K562 (cell line): Measurements from ENCODE around the gene RER1. TPM values are rescaled to one million over a fixed set of nuclear protein-coding genes. Genes with fewer than 3 reads are reported as not detected.

ENCODE experiments used
- ATAC-seq: fragments of 200-7000 bp; cut with Tn5 transposase; 3 replicates; pipeline ENCODE4 v1.9.1; 2020; ENCODE audit warnings: moderate library complexity
- BruUV-seq: library from RNA; stranded (reverse); fragments of 400-500 nt; replicated peaks from 2 replicates; lab custom pipeline; 2021; lab: Mats Ljungman, UMichigan
- CTCF ChIA-PET: fragments of 300-600 bp; formaldehyde crosslinking; extraction: SDS; loops from one replicate; lab custom pipeline; 2021; ENCODE audit warnings: low intra/inter-chr PET ratio; lab: Yijun Ruan, JAX
- POLR2A ChIA-PET: fragments of 300-600, 350-650 bp; sonication (Branson Sonifier 250); formaldehyde crosslinking; extraction: SDS; loops from one replicate; lab custom pipeline; 2021; ENCODE audit warnings: antibody characterized with exemption, inconsistent platforms; lab: Yijun Ruan, JAX
- DNase-seq, 4 experiments: peaks; one replicate each; pipeline versions ENCODE4 v3.0.0 to v3.0.0-alpha.2; 2011 to 2018; ENCODE audit warnings: low spot score in 3 of 4, mixed read lengths in 3 of 4; ENCODE audit errors: extremely low read depth in 1 of 4
- FAIRE-seq: peaks from 2 replicates; lab custom pipeline; 2011; peaks lifted over from hg19 to GRCh38; lab: Jason Lieb, UNC
- H2AFZ ChIP-seq: 2 replicates; pipeline ENCODE4 v1.6.0; 2011; ENCODE audit warnings: low read depth, low read length, control low read depth, inconsistent platforms
- H3K27ac ChIP-seq: fragments of 200-600 bp; 3 replicates; pipeline ENCODE4 v1.8.0; 2011; ENCODE audit warnings: low read depth, mild to moderate bottlenecking, control low read depth, inconsistent platforms, low read length, moderate library complexity, mixed read lengths; ENCODE audit errors: extremely low read depth
- H3K27me3 ChIP-seq, 2 experiments: fragments of 300-600 bp in 1 of 2; 2 replicates in 1 of 2; 3 replicates in 1 of 2; pipeline versions ENCODE4 v1.6.0 to v1.8.0; 2011; ENCODE audit warnings: inconsistent platforms in 2 of 2, low read length in 2 of 2, mild to moderate bottlenecking in 1 of 2, mixed read lengths in 1 of 2, moderate library complexity in 1 of 2; ENCODE audit not compliant: control insufficient read depth in 2 of 2, insufficient read depth in 2 of 2
- H3K36me3 ChIP-seq: fragments of 300-600 bp; 3 replicates; pipeline ENCODE4 v1.8.0; 2011; ENCODE audit warnings: mild to moderate bottlenecking, low read length, inconsistent platforms; ENCODE audit not compliant: control insufficient read depth, insufficient read depth
- H3K4me1 ChIP-seq, 2 experiments: fragments of 200-600 bp in 1 of 2; replicated peaks in 1 of 2; 2 replicates in 1 of 2; 3 replicates in 1 of 2; pipeline versions ENCODE4 v1.5.1 to v1.8.0; 2011; ENCODE audit warnings: inconsistent platforms in 2 of 2, low read length in 2 of 2, mild to moderate bottlenecking in 1 of 2, mixed read lengths in 1 of 2, moderate library complexity in 1 of 2; ENCODE audit not compliant: control insufficient read depth in 2 of 2, insufficient read depth in 2 of 2
- H3K4me2 ChIP-seq: 2 replicates; pipeline ENCODE4 v1.6.1; 2011; ENCODE audit warnings: low read length, control low read depth, inconsistent platforms, mixed read lengths; ENCODE audit not compliant: insufficient read depth
- H3K4me3 ChIP-seq: fragments of 200-600 bp; sonication (generic), shearing (Covaris generic); 2 replicates; pipeline ENCODE4 v1.5.1; 2016; ENCODE audit warnings: control low read depth, inconsistent platforms
- H3K79me2 ChIP-seq: fragments of 200-600 bp; 3 replicates; pipeline ENCODE4 v1.8.0; 2011; ENCODE audit warnings: low read length, inconsistent platforms; ENCODE audit not compliant: control insufficient read depth, insufficient read depth
- H3K9ac ChIP-seq, 2 experiments: 2 replicates each; pipeline versions ENCODE4 v1.6.0 to v1.6.1; 2011; ENCODE audit warnings: low read depth in 2 of 2, low read length in 2 of 2, control low read depth in 1 of 2, inconsistent platforms in 1 of 2, mild to moderate bottlenecking in 1 of 2, mixed read lengths in 1 of 2; ENCODE audit not compliant: insufficient read depth in 1 of 2
- H3K9me1 ChIP-seq: one replicate; pipeline ENCODE4 v1.6.0; 2011; ENCODE audit warnings: inconsistent platforms, mild to moderate bottlenecking, low read length, moderate library complexity; ENCODE audit not compliant: control insufficient read depth, insufficient read depth
- H3K9me3 ChIP-seq: replicated peaks from 2 replicates; pipeline ENCODE4 v1.5.1; 2011; ENCODE audit warnings: low read depth, low read length, inconsistent platforms; ENCODE audit not compliant: control insufficient read depth, insufficient read depth
- H4K20me1 ChIP-seq: replicated peaks from 2 replicates; pipeline ENCODE4 v1.6.1; 2011; ENCODE audit warnings: low read length, inconsistent platforms, mixed read lengths; ENCODE audit not compliant: control insufficient read depth, insufficient read depth
- FOXJ3 ChIP-seq: sonication (generic); formaldehyde crosslinking; IDR thresholded peaks from 2 replicates; pipeline ENCODE4 v1.4.0; 2020; ENCODE audit warnings: mild to moderate bottlenecking, missing genetic modification reagents
- NFYB ChIP-seq: IDR thresholded peaks from 2 replicates; pipeline ENCODE4 v1.6.1; 2011; ENCODE audit warnings: mild to moderate bottlenecking, moderate library complexity; ENCODE audit not compliant: insufficient read length; ENCODE audit errors: extremely low read depth
- POLR2G ChIP-seq: fragments of 200-400 bp; formaldehyde crosslinking; IDR thresholded peaks from 2 replicates; pipeline ENCODE4 v1.6.1; 2017; ENCODE audit warnings: low read depth, mild to moderate bottlenecking, antibody characterized with exemption, low read length, moderate library complexity
- RBM14 ChIP-seq: fragments of 200-400 bp; formaldehyde crosslinking; IDR thresholded peaks from 2 replicates; pipeline ENCODE4 v1.6.1; 2018; ENCODE audit warnings: low read depth, mild to moderate bottlenecking, low read length, moderate library complexity, borderline replicate concordance; ENCODE audit not compliant: insufficient read depth
- SMARCA4 ChIP-seq: fragments of 450-650 bp; IDR thresholded peaks from 2 replicates; pipeline ENCODE4 v1.6.1; 2016
- TAF15 ChIP-seq: fragments of 200-400 bp; formaldehyde crosslinking; IDR thresholded peaks from 2 replicates; pipeline ENCODE4 v1.6.1; 2017; ENCODE audit warnings: mild to moderate bottlenecking, low read depth, low read length, moderate library complexity
- WGBS: fragments of 100-300 bp; shearing (Covaris generic); methylation state at CpG from one replicate; pipeline ENCODE4 v1.1.6; 2016; ENCODE audit warnings: low coverage, mixed read lengths; ENCODE audit not compliant: insufficient coverage; ENCODE audit errors: missing lambda C conversion rate; 5-methylcytosine and 5-hydroxymethylcytosine counted together
- in situ Hi-C: fragments of 300-500 bp; cut with MboI; formaldehyde crosslinking; loops from 4 replicates; pipeline ENCODE4 v1.15.0; 2018; ENCODE audit warnings: inconsistent platforms, mixed read lengths
- intact Hi-C: fragments of 100-400 bp; cut with micrococcal nuclease; formaldehyde crosslinking; loops from 2 replicates; pipeline ENCODE4 v1.14.2; 2022
- polyA plus RNA-seq, 8 experiments: library from polyadenylated mRNA; depleted of rRNA in 4 of 8; stranded (reverse) in 5 of 8; unstranded in 3 of 8; fragments of >200 nt; fragmentation: Nextera tagmentation in 2 of 8; fragmentation: Illumina TruSeq in 1 of 8; extraction: Ambion mirVana in 2 of 8; extraction: Trizol in 1 of 8; gene quantifications; 2 replicates each; pipeline versions ENCODE4 v1.2.1 to v1.2.3, GENCODE V29; 2011 to 2014; ENCODE audit warnings: inconsistent platforms in 1 of 8, missing spikeins in 1 of 8
- total RNA-seq, 7 experiments: library from RNA; depleted of rRNA in 6 of 7; stranded (reverse); fragments of >200 nt in 6 of 7; fragmentation: Illumina TruSeq in 2 of 7; extraction: Trizol in 2 of 7; gene quantifications; 2 replicates each; pipeline versions ENCODE4 v1.2.1 to v1.2.3, GENCODE V29; 2011 to 2021; ENCODE audit warnings: low replicate concordance in 1 of 7
- TF ChIP-seq, protein P1 (sequence below): fragments of 450-650 bp; IDR thresholded peaks from 2 replicates; pipeline ENCODE4 v1.6.1; 2017; ENCODE audit warnings: antibody characterized with exemption
- TF ChIP-seq, protein P2 (sequence below), 3 experiments: IDR thresholded peaks in 2 of 3; conservative IDR thresholded peaks in 1 of 3; 2 replicates each; pipeline ENCODE4 v1.5.1; 2011 to 2012; ENCODE audit warnings: low read length in 3 of 3, mild to moderate bottlenecking in 3 of 3, control low read depth in 2 of 3, improper control_type of control experiment in 1 of 3, inconsistent platforms in 1 of 3, low read depth in 1 of 3, mixed read lengths in 1 of 3, moderate library complexity in 1 of 3; ENCODE audit not compliant: insufficient read depth in 2 of 3
- TF ChIP-seq, protein P3 (sequence below): fragments of 250-450 bp; sonication (Bioruptor Pico); IDR thresholded peaks from 2 replicates; pipeline ENCODE4 v1.8.0; 2022; ENCODE audit warnings: inconsistent platforms, mild to moderate bottlenecking, moderate library complexity, borderline replicate concordance

RER1 gene
- total and polyA plus RNA-seq, 9 of the 15 experiments (the other 6 are each of a cell fraction or from before 2014, with no cell fraction given) = 19.6 to 354 (median 183) TPM

DNA sequence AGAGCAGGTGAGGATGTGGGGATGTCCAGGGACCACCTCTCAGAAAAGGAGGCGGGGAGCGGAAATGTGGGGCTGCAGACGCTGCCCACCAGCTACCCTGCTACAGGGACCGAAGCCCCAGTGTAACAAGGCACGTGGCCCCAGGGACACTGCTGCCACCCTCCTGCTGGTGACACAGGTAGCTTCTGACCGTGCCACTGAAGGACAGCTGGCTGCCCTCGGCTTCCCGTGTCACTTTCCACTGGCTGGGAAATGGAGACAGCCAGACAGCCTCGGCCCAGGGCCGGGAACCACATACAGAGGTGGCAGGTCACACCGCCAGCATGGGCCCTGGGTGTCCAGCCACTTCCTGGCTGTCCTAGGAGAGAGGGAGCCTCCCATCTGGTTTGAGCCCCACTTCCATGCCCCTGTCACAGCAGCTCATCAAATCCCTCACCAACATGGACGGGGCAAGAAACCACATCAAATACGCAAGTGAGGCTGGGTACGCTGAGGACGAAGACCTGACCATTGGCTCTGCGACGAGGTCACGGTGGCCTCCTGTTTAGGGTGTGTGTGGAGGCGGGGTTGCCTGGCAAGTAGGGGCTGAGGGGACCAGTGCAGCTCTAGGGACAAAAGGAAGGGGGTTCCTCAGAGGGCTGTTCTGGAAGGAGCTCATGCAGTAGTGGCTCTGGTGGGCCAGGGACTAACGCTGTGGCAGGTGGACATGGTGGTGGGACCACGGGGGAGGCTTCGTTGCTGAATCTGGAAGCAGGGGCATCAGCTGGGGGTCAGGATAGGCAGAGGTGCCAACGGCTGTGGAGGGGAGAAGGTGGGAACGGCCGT, 15.7 kb downstream of the RER1 start:
- H4K20me1 ChIP-seq = no peaks in the 10 kb centered on the region
- TF ChIP-seq POLR2G (peak; percentile 28), RBM14 (no peak), FOXJ3 (CRISPR knock-in tag) (no peak)
- peaks cover 0 to 70% of the 10 kb centered on the region in 2 experiments; a peak in 2 of 5 replicates for H3K4me1 ChIP-seq
- WGBS = 78% methylated on average over 23 of the region's 25 CpGs
- H2AFZ ChIP-seq = no peak overlapping the region
- intact Hi-C loops = no loop called here
- no peaks in the 10 kb centered on the region for H3K9me3 ChIP-seq
- ChIA-PET POLR2A (interaction anchor here (0.6 to 3.4 kb wide), 8 partner anchors 9 to 454 kb away, joined by 3 to 24 read pairs (median 3); no protein-coding TSS in a partner anchor), CTCF (no interaction called here)
- DNase-seq (no peak), FAIRE-seq (no peak), ATAC-seq (no peak)
- H3K9ac ChIP-seq = peak overlapping the region in 1 of 2 experiments; percentile 80; a peak in 2 of 4 replicates
- peaks cover 10% of the 10 kb centered on the region; the same call in 2 of the 3 replicates for H3K79me2 ChIP-seq
- H3K4me3 ChIP-seq = no peak overlapping the region
- no TSS peak for BruUV-seq
- H3K27ac ChIP-seq = no peak overlapping the region
- H3K27me3 ChIP-seq = no peaks in the 10 kb centered on the region
- H3K36me3 ChIP-seq = peaks cover 59% of the 10 kb centered on the region
- in situ Hi-C loops = no loop called here
- H3K9me1 ChIP-seq = no peaks in the 10 kb centered on the region
- no peak overlapping the region for H3K4me2 ChIP-seq

DNA sequence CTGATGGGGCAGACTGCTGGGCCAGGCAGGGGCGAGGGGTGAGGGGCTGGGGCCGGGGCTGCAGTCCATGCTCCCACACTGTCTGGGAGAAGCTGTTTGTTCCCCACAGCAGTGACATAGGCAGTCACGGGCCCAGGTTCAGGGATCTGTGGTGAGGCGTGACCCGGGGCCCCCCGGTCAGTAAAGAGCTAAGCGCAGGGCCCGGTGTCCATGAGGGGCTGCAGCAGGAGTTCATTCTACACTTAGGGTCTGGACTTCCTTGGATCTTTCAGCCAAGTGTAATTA, 16.3 kb downstream of the RER1 start:
- FAIRE-seq = no peak
- H3K4me1 ChIP-seq = peaks cover under 1 to 71% of the 10 kb centered on the region in 2 experiments; a peak in 3 of 5 replicates
- no peak overlapping the region for H3K4me3 ChIP-seq
- no peaks in the 10 kb centered on the region for H3K9me1 ChIP-seq
- intact Hi-C loops (no loop called here), in situ Hi-C loops (no loop called here)
- ChIA-PET CTCF (no interaction called here), POLR2A (interaction anchor here (0.6 to 3.4 kb wide), 6 partner anchors 10 to 454 kb away, joined by 3 to 24 read pairs (median 3); no protein-coding TSS in a partner anchor)
- WGBS = 89% methylated on average over 6 of the region's 8 CpGs
- H3K27ac ChIP-seq = no peak overlapping the region
- no TSS peak for BruUV-seq
- H3K36me3 ChIP-seq = peaks cover 54% of the 10 kb centered on the region
- H2AFZ ChIP-seq = no peak overlapping the region
- H3K9me3 ChIP-seq = no peaks in the 10 kb centered on the region
- H3K9ac ChIP-seq = no peak overlapping the region; a peak in 1 of 4 replicates
- no peak for DNase-seq
- no peaks in the 10 kb centered on the region for H3K27me3 ChIP-seq
- no peak overlapping the region for H3K4me2 ChIP-seq
- H3K79me2 ChIP-seq = peaks cover 14% of the 10 kb centered on the region; the same call in 2 of the 3 replicates
- ATAC-seq = no peak
- no peaks in the 10 kb centered on the region for H4K20me1 ChIP-seq
- no peak for TF ChIP-seq TAF15
- TF ChIP-seq NFYB = no peak
- TF ChIP-seq, protein P1, sequence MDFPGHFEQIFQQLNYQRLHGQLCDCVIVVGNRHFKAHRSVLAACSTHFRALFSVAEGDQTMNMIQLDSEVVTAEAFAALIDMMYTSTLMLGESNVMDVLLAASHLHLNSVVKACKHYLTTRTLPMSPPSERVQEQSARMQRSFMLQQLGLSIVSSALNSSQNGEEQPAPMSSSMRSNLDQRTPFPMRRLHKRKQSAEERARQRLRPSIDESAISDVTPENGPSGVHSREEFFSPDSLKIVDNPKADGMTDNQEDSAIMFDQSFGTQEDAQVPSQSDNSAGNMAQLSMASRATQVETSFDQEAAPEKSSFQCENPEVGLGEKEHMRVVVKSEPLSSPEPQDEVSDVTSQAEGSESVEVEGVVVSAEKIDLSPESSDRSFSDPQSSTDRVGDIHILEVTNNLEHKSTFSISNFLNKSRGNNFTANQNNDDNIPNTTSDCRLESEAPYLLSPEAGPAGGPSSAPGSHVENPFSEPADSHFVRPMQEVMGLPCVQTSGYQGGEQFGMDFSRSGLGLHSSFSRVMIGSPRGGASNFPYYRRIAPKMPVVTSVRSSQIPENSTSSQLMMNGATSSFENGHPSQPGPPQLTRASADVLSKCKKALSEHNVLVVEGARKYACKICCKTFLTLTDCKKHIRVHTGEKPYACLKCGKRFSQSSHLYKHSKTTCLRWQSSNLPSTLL = no peak
- TF ChIP-seq, protein P2, sequence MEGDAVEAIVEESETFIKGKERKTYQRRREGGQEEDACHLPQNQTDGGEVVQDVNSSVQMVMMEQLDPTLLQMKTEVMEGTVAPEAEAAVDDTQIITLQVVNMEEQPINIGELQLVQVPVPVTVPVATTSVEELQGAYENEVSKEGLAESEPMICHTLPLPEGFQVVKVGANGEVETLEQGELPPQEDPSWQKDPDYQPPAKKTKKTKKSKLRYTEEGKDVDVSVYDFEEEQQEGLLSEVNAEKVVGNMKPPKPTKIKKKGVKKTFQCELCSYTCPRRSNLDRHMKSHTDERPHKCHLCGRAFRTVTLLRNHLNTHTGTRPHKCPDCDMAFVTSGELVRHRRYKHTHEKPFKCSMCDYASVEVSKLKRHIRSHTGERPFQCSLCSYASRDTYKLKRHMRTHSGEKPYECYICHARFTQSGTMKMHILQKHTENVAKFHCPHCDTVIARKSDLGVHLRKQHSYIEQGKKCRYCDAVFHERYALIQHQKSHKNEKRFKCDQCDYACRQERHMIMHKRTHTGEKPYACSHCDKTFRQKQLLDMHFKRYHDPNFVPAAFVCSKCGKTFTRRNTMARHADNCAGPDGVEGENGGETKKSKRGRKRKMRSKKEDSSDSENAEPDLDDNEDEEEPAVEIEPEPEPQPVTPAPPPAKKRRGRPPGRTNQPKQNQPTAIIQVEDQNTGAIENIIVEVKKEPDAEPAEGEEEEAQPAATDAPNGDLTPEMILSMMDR (IDR thresholded peaks at IDR 0.05 in 2 of 3, conservative IDR thresholded peaks at IDR 0.05 in 1 of 3; ENCODE audit: insufficient read depth in 2 of 3, low read depth in 1 of 3, low read length in 3 of 3) = no peak
- TF ChIP-seq, protein P3, sequence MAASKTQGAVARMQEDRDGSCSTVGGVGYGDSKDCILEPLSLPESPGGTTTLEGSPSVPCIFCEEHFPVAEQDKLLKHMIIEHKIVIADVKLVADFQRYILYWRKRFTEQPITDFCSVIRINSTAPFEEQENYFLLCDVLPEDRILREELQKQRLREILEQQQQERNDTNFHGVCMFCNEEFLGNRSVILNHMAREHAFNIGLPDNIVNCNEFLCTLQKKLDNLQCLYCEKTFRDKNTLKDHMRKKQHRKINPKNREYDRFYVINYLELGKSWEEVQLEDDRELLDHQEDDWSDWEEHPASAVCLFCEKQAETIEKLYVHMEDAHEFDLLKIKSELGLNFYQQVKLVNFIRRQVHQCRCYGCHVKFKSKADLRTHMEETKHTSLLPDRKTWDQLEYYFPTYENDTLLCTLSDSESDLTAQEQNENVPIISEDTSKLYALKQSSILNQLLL (CRISPR knock-in tag) = no peak
- TF ChIP-seq SMARCA4 = no peak
